ENCODE measurements around the gene ANTKMT. TPM values are rescaled to one million over a fixed set of nuclear protein-coding genes. Genes with fewer than 3 reads are reported as not detected.

ANTKMT gene
- total RNA-seq, 1 donor from 2014 or later: 27.5 TPM

GRCh38 chr16:716768-717325 is 4.1 kb upstream of the ANTKMT start:
- TF ChIP-seq CTCF (IDR thresholded peaks at IDR 0.05; ENCODE audit: unreplicated experiment): no peak
- Mint-ChIP-seq H3K9me3 (no peaks in the 10 kb centered on the region), H3K4me3 (no peak overlapping the region), H3K27ac (no peak overlapping the region), H3K27me3 (ENCODE audit: low read depth) (peaks cover 37% of the 10 kb centered on the region), H3K36me3 (no peaks in the 10 kb centered on the region), H3K4me1 (peaks cover 13% of the 10 kb centered on the region)
- DNase-seq (ENCODE audit: low spot score in 2 of 2, unreplicated experiment in 2 of 2): no peak

DNA sequence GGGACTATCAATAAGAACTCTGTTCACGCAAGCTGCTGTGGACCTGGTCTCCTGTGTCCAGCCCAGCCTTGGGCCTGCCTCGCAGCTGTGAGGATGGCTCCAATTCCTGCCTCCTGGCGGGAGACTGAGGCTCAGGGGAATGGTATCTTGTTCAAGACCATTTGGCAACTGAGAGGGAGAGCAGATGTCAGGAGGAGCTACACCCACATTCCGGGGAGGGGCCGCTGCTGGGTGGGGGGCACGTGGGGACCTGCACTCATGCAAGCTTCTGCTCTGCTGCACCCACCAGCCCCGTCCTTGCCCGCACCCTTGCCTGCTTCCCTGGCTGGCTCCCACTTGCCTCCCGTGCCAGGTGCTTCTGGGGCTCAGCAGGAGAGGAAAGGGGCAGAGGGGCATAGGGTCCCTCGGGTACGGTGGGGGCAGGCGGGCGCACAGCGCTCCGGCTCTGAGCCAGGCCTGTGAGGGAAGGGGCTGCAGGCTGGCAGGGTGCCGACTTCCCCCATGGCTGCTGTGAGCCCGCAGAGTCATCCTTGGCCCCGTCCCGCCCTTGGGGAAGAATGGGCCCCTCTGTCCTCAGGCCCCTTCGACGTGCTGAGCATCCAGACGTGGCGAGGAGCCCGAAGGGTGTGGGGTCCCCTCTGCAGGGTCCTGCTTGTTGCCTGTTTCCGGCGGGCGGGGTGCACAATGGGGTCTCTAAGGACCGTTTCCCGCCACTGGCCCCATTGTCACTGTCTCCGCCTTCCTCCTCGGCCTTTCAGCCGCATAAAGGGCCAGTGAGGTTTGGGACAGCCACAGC is 3.3 kb upstream of the ANTKMT start:
- DNase-seq (ENCODE audit: low spot score in 2 of 2, unreplicated experiment in 2 of 2): no peak
- no peaks in the 10 kb centered on the region for H3K9me3 Mint-ChIP-seq
- no peak overlapping the region for H3K4me3 Mint-ChIP-seq
- no peak for TF ChIP-seq CTCF (IDR thresholded peaks at IDR 0.05; ENCODE audit: unreplicated experiment)
- no peaks in the 10 kb centered on the region for H3K36me3 Mint-ChIP-seq
- H3K27me3 Mint-ChIP-seq (ENCODE audit: low read depth): peaks cover 32% of the 10 kb centered on the region
- no peak overlapping the region for H3K27ac Mint-ChIP-seq
- peaks cover 13% of the 10 kb centered on the region for H3K4me1 Mint-ChIP-seq

- no peak overlapping the region for H3K4me3 Mint-ChIP-seq
These were observed 2.6 kb upstream of the ANTKMT start for GRCh38 chr16:718389-718788.

DNA sequence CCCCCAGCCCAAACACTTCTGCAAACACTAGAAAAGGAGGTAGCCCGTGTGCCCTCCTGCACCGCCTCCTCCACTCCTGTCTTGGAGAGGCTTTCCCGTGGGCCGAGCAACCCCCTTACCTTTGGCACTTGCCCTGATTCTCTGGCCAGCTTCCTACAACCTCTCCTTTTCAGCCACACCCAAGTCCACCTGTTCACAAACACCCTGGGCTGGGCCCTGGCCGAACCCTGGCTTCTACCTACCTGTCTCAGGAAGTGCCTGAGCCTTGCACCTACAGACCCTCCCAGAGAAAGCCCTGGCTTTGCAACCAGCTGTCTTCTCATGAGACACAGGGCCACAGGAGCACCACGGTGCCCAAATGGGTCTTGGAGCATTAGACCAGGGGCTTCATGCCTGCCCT is 2.0 kb upstream of the ANTKMT start:
- no peak overlapping the region for H3K27ac Mint-ChIP-seq
- no peak for TF ChIP-seq CTCF (IDR thresholded peaks at IDR 0.05; ENCODE audit: unreplicated experiment)
- H3K36me3 Mint-ChIP-seq: no peaks in the 10 kb centered on the region
- no peak overlapping the region for H3K4me3 Mint-ChIP-seq
- DNase-seq (ENCODE audit: low spot score in 2 of 2, unreplicated experiment in 2 of 2): no peak
- peaks cover 22% of the 10 kb centered on the region for H3K27me3 Mint-ChIP-seq (ENCODE audit: low read depth)
- H3K9me3 Mint-ChIP-seq: no peaks in the 10 kb centered on the region
- peaks cover 13% of the 10 kb centered on the region for H3K4me1 Mint-ChIP-seq

More at GRCh38 chr16:718389-718788, 2.6 kb upstream of the ANTKMT start:
- no peaks in the 10 kb centered on the region for H3K36me3 Mint-ChIP-seq
- no peaks in the 10 kb centered on the region for H3K9me3 Mint-ChIP-seq
- H3K27ac Mint-ChIP-seq: no peak overlapping the region
- no peak for DNase-seq (ENCODE audit: low spot score in 2 of 2, unreplicated experiment in 2 of 2)
- no peak for TF ChIP-seq CTCF (IDR thresholded peaks at IDR 0.05; ENCODE audit: unreplicated experiment)
- H3K27me3 Mint-ChIP-seq (ENCODE audit: low read depth): peaks cover 27% of the 10 kb centered on the region
- peaks cover 13% of the 10 kb centered on the region for H3K4me1 Mint-ChIP-seq

DNA sequence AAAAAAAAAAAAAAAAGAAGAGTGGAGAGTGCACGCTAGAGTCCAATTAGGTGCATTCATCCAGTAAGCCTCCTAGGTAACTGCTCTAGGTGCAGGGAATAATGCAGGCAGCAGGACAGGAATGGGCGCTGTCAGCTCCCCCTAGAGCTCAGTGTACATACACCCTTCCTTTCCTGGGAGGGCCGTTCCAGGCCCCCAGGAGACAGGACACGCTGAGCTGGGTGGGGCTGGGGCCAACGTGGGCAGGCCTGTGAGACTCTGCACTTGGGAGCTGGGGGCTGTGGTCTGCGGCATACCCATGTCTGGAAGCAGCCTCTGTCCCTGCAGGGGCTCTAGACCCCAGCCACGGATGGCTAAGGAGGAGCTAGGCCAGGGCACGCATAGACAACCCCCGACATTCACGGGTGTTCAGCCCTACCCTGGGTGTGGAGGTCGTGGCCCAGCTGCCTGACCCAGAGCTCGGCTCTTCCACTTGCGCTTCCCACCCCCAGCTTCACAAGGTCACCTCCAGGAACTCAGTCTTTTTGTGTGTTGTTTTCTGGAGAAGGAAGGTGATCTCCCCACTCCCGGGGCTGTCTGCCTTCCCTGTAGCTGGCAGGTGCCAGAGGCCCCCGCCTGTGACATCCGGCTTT is 1.0 kb upstream of the ANTKMT start:
- Mint-ChIP-seq H3K4me3 (peak overlapping the region; percentile 77), H3K9me3 (no peaks in the 10 kb centered on the region), H3K27ac (peak overlapping the region; percentile 92), H3K27me3 (ENCODE audit: low read depth) (peaks cover 14% of the 10 kb centered on the region), H3K4me1 (peaks cover 13% of the 10 kb centered on the region), H3K36me3 (no peaks in the 10 kb centered on the region)
- DNase-seq (ENCODE audit: low spot score in 2 of 2, unreplicated experiment in 2 of 2): no peak
- TF ChIP-seq CTCF (IDR thresholded peaks at IDR 0.05; ENCODE audit: unreplicated experiment): no peak

Data from mesothelial cell of epicardium (in vitro differentiated cells).